ENCODE measurements around the gene NT5C2.

DNA sequence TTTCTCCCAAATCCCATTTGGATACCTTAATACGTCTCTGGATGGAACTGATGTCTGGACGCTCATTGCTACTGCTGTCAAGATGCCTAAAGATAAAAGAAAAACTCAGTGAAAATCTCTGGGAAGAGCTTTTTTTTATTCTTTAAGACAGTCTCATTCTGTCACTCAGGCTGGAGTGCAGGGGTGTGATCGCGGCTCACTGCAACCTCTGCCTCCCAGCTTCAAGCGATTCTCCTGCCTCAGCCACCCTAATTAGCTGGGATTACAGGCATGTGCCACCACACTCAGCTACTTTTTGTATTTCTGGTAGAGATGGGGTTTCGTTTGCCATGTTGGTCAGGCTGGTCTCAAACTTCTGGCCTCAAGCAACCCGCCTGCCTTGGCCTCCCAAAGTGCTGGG is 102.2 kb downstream of the NT5C2 start:
- TF ChIP-seq, protein P1, sequence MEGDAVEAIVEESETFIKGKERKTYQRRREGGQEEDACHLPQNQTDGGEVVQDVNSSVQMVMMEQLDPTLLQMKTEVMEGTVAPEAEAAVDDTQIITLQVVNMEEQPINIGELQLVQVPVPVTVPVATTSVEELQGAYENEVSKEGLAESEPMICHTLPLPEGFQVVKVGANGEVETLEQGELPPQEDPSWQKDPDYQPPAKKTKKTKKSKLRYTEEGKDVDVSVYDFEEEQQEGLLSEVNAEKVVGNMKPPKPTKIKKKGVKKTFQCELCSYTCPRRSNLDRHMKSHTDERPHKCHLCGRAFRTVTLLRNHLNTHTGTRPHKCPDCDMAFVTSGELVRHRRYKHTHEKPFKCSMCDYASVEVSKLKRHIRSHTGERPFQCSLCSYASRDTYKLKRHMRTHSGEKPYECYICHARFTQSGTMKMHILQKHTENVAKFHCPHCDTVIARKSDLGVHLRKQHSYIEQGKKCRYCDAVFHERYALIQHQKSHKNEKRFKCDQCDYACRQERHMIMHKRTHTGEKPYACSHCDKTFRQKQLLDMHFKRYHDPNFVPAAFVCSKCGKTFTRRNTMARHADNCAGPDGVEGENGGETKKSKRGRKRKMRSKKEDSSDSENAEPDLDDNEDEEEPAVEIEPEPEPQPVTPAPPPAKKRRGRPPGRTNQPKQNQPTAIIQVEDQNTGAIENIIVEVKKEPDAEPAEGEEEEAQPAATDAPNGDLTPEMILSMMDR (optimal IDR thresholded peaks at IDR 0.05 in 1 of 3, IDR thresholded peaks at IDR 0.05 in 1 of 3, conservative IDR thresholded peaks at IDR 0.05 in 1 of 3; ENCODE audit: extremely low read depth in 1 of 3, insufficient read depth in 2 of 3, low read length in 3 of 3) = no peak
- no peak for TF ChIP-seq EZH2 (IDR thresholded peaks at IDR 0.05; ENCODE audit: low read length)

Data from keratinocyte (primary cell).